HUDEP-2 (cell line): ENCODE data around the gene LGALS13.

Source experiments
- DNase-seq, 76 experiments: peaks; one replicate each; lab custom pipeline; 2025; ENCODE audit not compliant: unreplicated experiment in 76 of 76; lab: John Stamatoyannopoulos, UW

Gene LGALS13

GRCh38 chr19:39613597-39613996 is 11.3 kb downstream of the LGALS13 start:
- no peak for DNase-seq

GRCh38 chr19:39617745-39618144 is 15.4 kb downstream of the LGALS13 start:
- DNase-seq, result no peak

- DNase-seq, result no peak
Measured at GRCh38 chr19:39623946-39624345, 21.6 kb downstream of the LGALS13 start.

GRCh38 chr19:39627631-39628030 is 25.3 kb downstream of the LGALS13 start:
- DNase-seq, result peak in 1 of 76 experiments; percentile 10

- DNase-seq, result no peak
Measured at GRCh38 chr19:39631178-39631577, 28.9 kb downstream of the LGALS13 start.

- DNase-seq, result no peak
Measured at GRCh38 chr19:39631626-39632025, 29.3 kb downstream of the LGALS13 start.

GRCh38 chr19:39637891-39638290 is 35.6 kb downstream of the LGALS13 start:
- DNase-seq, result no peak

GRCh38 chr19:39641773-39642172 is 39.4 kb downstream of the LGALS13 start:
- no peak for DNase-seq

GRCh38 chr19:39643591-39643990 is 41.3 kb downstream of the LGALS13 start:
- no peak for DNase-seq

GRCh38 chr19:39645800-39646411 is 43.6 kb downstream of the LGALS13 start:
- peak in 15 of 76 experiments; percentile 3 to 45 (median 10) for DNase-seq

GRCh38 chr19:39647918-39648317 is 45.6 kb downstream of the LGALS13 start:
- DNase-seq, result no peak

GRCh38 chr19:39655613-39656012 is 53.3 kb downstream of the LGALS13 start, which contains the start of gene LGALS16:
LGALS16 (plus strand) TSS chr19:39655913; CDS start chr19:39655962, 49 bp downstream.
- no peak for DNase-seq
